ENCODE measurements around the gene EIF2AK3. TPM values are rescaled to one million over a fixed set of nuclear protein-coding genes. Genes with fewer than 3 reads are reported as not detected.

Gene EIF2AK3
- total and polyA plus RNA-seq, 2 of the 8 experiments (the other 6 are each of a cell fraction or from before 2014, with no cell fraction given), result 5.8 to 22.8 TPM

- CTCF ChIA-PET (ENCODE audit: partially characterized antibody), result interaction anchor here (0.7 to 7.9 kb wide), 20 partner anchors 11 to 494 kb away, joined by 3 to 70 read pairs (median 4); no protein-coding TSS in a partner anchor
- H2BK120ac ChIP-seq (replicated peaks; ENCODE audit: low read depth, low read length), result no peak overlapping the region
- TF ChIP-seq CTCF (IDR thresholded peaks at IDR 0.05; ENCODE audit: control extremely low read depth in 1 of 3, insufficient read depth in 1 of 3, low read depth in 1 of 3, low read length in 3 of 3) (peak; percentile 56 to 88 (median 80)), GABPA (IDR thresholded peaks at IDR 0.05; ENCODE audit: borderline replicate concordance, insufficient read depth, low read length) (no peak), RAD21 (IDR thresholded peaks at IDR 0.05 in 1 of 2, conservative IDR thresholded peaks at IDR 0.05 in 1 of 2; ENCODE audit: low read depth in 2 of 2, low read length in 2 of 2) (peak; percentile 95 to 97), RFX5 (IDR thresholded peaks at IDR 0.05; ENCODE audit: borderline replicate concordance, low read depth, low read length) (no peak)
Measured at GRCh38 chr2:88554189-88554588, 73.1 kb downstream of the EIF2AK3 start.

More at GRCh38 chr2:88554189-88554588, 73.1 kb downstream of the EIF2AK3 start:
- Histone ChIP-seq H3K4me1 (replicated peaks in 1 of 4; ENCODE audit: control insufficient read depth in 3 of 4, insufficient read depth in 4 of 4, low read length in 3 of 4) (peaks cover 0 to 5% (median 2%) of the 10 kb centered on the region in 4 experiments; a peak in 4 of 7 replicates), H4K8ac (ENCODE audit: extremely low read depth, insufficient read depth, low read length) (no peak overlapping the region), H3K4me3 (ENCODE audit: extremely low read depth in 1 of 4, insufficient read depth in 2 of 4, low read depth in 3 of 4, low read length in 4 of 4) (no peak overlapping the region), H3K14ac (ENCODE audit: insufficient read length) (no peak overlapping the region), H3K79me2 (ENCODE audit: control insufficient read depth in 1 of 2, insufficient read depth in 2 of 2, low read length in 2 of 2) (no peaks in the 10 kb centered on the region), H2AFZ (ENCODE audit: low read length) (no peak overlapping the region), H3K27ac (ENCODE audit: low read depth, low read length) (no peak overlapping the region), H3K79me1 (ENCODE audit: low read depth, low read length) (no peaks in the 10 kb centered on the region), H4K91ac (replicated peaks; ENCODE audit: insufficient read length, low read length) (no peak overlapping the region), H3K27me3 (replicated peaks in 1 of 4; ENCODE audit: control insufficient read depth in 3 of 4, extremely low read depth in 1 of 4, insufficient read depth in 3 of 4, low read length in 3 of 4) (no peaks in the 10 kb centered on the region), H3K36me3 (ENCODE audit: control insufficient read depth in 2 of 4, insufficient read depth in 4 of 4, low read length in 3 of 4) (peaks cover 0 to 11% (median 3%) of the 10 kb centered on the region in 4 experiments; a peak in 4 of 8 replicates), H2BK15ac (ENCODE audit: low read length) (no peak overlapping the region), H2AK5ac (ENCODE audit: low read depth, low read length) (no peak overlapping the region), H4K5ac (ENCODE audit: insufficient read length, low read depth, low read length) (no peak overlapping the region), H3K18ac (ENCODE audit: extremely low read depth, low read length) (no peak overlapping the region), H4K20me1 (replicated peaks in 1 of 2; ENCODE audit: control insufficient read depth in 1 of 2, insufficient read depth in 2 of 2, low read length in 2 of 2) (no peaks in the 10 kb centered on the region), H3K9me3 (ENCODE audit: insufficient read depth in 2 of 2, low read depth in 1 of 2, low read length in 1 of 2) (no peaks in the 10 kb centered on the region), H2BK12ac (ENCODE audit: low read depth, low read length) (no peak overlapping the region), H3K4me2 (ENCODE audit: insufficient read depth in 1 of 2, low read depth in 2 of 2, low read length in 2 of 2) (no peak overlapping the region), H2BK5ac (ENCODE audit: low read depth, low read length) (no peak overlapping the region), H3K56ac (replicated peaks; ENCODE audit: insufficient read length, low read depth, low read length) (no peak overlapping the region), H2BK20ac (ENCODE audit: low read length) (no peak overlapping the region), H3K23me2 (ENCODE audit: low read depth, low read length) (peaks cover 5% of the 10 kb centered on the region; the same call in 1 of the 2 replicates), H3K23ac (ENCODE audit: insufficient read length) (no peak overlapping the region), H3K9ac (replicated peaks in 1 of 4; ENCODE audit: extremely low read depth in 1 of 4, low read depth in 3 of 4, low read length in 3 of 4) (no peak overlapping the region), H3K4ac (replicated peaks; ENCODE audit: insufficient read length, low read depth, low read length) (no peak overlapping the region)
- WGBS, 2 experiments (ENCODE audit: extremely low coverage in 1 of 2, insufficient coverage in 1 of 2, insufficient read length in 1 of 2, insufficient replicate concordance in 2 of 2, low coverage in 1 of 2, low lambda C conversion rate in 2 of 2, missing lambda C conversion rate in 1 of 2), result 84% methylated on average over 5 of the region's 5 CpGs; no CpG with 5 or more reads in 1 of the 2 experiments
- POLR2A ChIA-PET (ENCODE audit: partially characterized antibody), result interaction anchor here (1.4 kb wide), 1 partner anchor 9 kb away, joined by 3 read pairs; no protein-coding TSS in a partner anchor
- DNase-seq (ENCODE audit: low read depth in 1 of 2, low spot score in 2 of 2) (no peak), FAIRE-seq (peak; percentile 84)

Measured in H1 (cell line).